Liver (tissue), 9 donors: Measurements from ENCODE around the gene ATP6V1E1. TPM values are rescaled to one million over a fixed set of nuclear protein-coding genes. Genes with fewer than 3 reads are reported as not detected.

Source experiments
- DNase-seq: peaks from one replicate; pipeline ENCODE4 v3.0.0-alpha.2; 2017; ENCODE audit warnings: low spot score
- H3K27ac ChIP-seq, 2 donors: one replicate each; pipeline ENCODE4 v1.7.0; 2013; ENCODE audit warnings: inconsistent platforms in 2 of 2, low read length in 2 of 2, control low read depth in 1 of 2, low read depth in 1 of 2, mild to moderate bottlenecking in 1 of 2
- H3K27me3 ChIP-seq, 4 donors: one replicate each; pipeline versions ENCODE4 v1.6.1 to v1.7.0; 2013; ENCODE audit warnings: low read length in 3 of 4, inconsistent platforms in 1 of 4, mild to moderate bottlenecking in 1 of 4, moderate library complexity in 1 of 4; ENCODE audit not compliant: control insufficient read depth in 4 of 4, insufficient read depth in 4 of 4
- H3K36me3 ChIP-seq, 4 donors: one replicate each; pipeline versions ENCODE4 v1.6.1 to v1.7.0; 2013; ENCODE audit warnings: low read length in 3 of 4, mild to moderate bottlenecking in 3 of 4, low read depth in 1 of 4, moderate library complexity in 1 of 4; ENCODE audit not compliant: control insufficient read depth in 4 of 4, insufficient read depth in 3 of 4
- H3K4me1 ChIP-seq, 4 donors: one replicate each; pipeline versions ENCODE4 v1.6.1 to v1.7.0; 2013; ENCODE audit warnings: low read length in 3 of 4, mild to moderate bottlenecking in 3 of 4, moderate library complexity in 1 of 4; ENCODE audit not compliant: control insufficient read depth in 4 of 4, insufficient read depth in 4 of 4
- H3K4me3 ChIP-seq, 3 donors: one replicate each; pipeline versions ENCODE4 v1.6.1 to v1.7.0; 2013; ENCODE audit warnings: low read length in 3 of 3, control low read depth in 1 of 3, low read depth in 1 of 3, mild to moderate bottlenecking in 1 of 3
- H3K9ac ChIP-seq, 2 donors: one replicate each; pipeline ENCODE4 v1.7.0; 2013; ENCODE audit warnings: low read length in 2 of 2, mild to moderate bottlenecking in 2 of 2, moderate library complexity in 2 of 2, control low read depth in 1 of 2, low read depth in 1 of 2
- H3K9me3 ChIP-seq, 4 donors: one replicate each; pipeline versions ENCODE4 v1.6.1 to v1.7.0; 2013; ENCODE audit warnings: low read length in 3 of 4; ENCODE audit not compliant: control insufficient read depth in 4 of 4
- EGR1 ChIP-seq, 2 donors: IDR thresholded peaks; 2 replicates each; pipeline ENCODE4 v1.6.1; 2016 to 2018; ENCODE audit warnings: antibody characterized with exemption in 2 of 2, low read depth in 2 of 2
- FOXA1 ChIP-seq: IDR thresholded peaks from 2 replicates; pipeline ENCODE4 v1.6.1; 2016; ENCODE audit warnings: antibody characterized with exemption
- FOXA2 ChIP-seq: IDR thresholded peaks from 2 replicates; pipeline ENCODE4 v1.6.1; 2016; ENCODE audit warnings: antibody characterized with exemption
- GABPA ChIP-seq, 2 donors: IDR thresholded peaks in 1 of 2; conservative IDR thresholded peaks in 1 of 2; 2 replicates each; pipeline ENCODE4 v1.6.1; 2016; ENCODE audit warnings: antibody characterized with exemption in 2 of 2, mild to moderate bottlenecking in 1 of 2, moderate library complexity in 1 of 2
- HNF4A ChIP-seq, 2 donors: conservative IDR thresholded peaks; 2 replicates each; pipeline ENCODE4 v1.6.1; 2016; ENCODE audit warnings: antibody characterized with exemption in 2 of 2, mild to moderate bottlenecking in 2 of 2
- HNF4G ChIP-seq: IDR thresholded peaks from 2 replicates; pipeline ENCODE4 v1.6.1; 2016; ENCODE audit warnings: antibody characterized with exemption
- JUND ChIP-seq, 2 donors: IDR thresholded peaks; 2 replicates each; pipeline ENCODE4 v1.6.1; 2016; ENCODE audit warnings: antibody characterized with exemption in 2 of 2
- NR2F2 ChIP-seq: IDR thresholded peaks from 2 replicates; pipeline ENCODE4 v1.6.1; 2016; ENCODE audit warnings: antibody characterized with exemption
- RAD21 ChIP-seq, 2 donors: IDR thresholded peaks; 2 replicates each; pipeline ENCODE4 v1.6.1; 2016; ENCODE audit warnings: antibody characterized with exemption in 2 of 2, mild to moderate bottlenecking in 2 of 2
- RXRA ChIP-seq, 2 donors: IDR thresholded peaks; 2 replicates each; pipeline ENCODE4 v1.6.1; 2017 to 2018; ENCODE audit warnings: antibody characterized with exemption in 2 of 2, mild to moderate bottlenecking in 1 of 2
- SP1 ChIP-seq: IDR thresholded peaks from 2 replicates; pipeline ENCODE4 v1.6.1; 2018; ENCODE audit warnings: antibody characterized with exemption, mild to moderate bottlenecking
- TAF1 ChIP-seq: conservative IDR thresholded peaks from 2 replicates; pipeline ENCODE4 v1.6.1; 2016; ENCODE audit warnings: antibody characterized with exemption, mild to moderate bottlenecking
- YY1 ChIP-seq: IDR thresholded peaks from 2 replicates; pipeline ENCODE4 v1.6.1; 2016; ENCODE audit warnings: antibody characterized with exemption, mild to moderate bottlenecking
- WGBS: extraction: QIAGEN DNeasy Blood & Tissue Kit; methylation state at CpG from one replicate; pipeline ENCODE4 v1.1.7; 2013; 5-methylcytosine and 5-hydroxymethylcytosine counted together
- polyA plus RNA-seq, 2 donors: library from polyadenylated mRNA; stranded (reverse) in 1 of 2; unstranded in 1 of 2; fragments of 200-250 nt in 1 of 2; fragments of >200 nt in 1 of 2; fragmentation: Nextera tagmentation in 1 of 2; extraction: Ambion mirVana in 1 of 2; gene quantifications; one replicate each; pipeline versions ENCODE4 v1.2.1 to v1.2.3, GENCODE V29; 2013 to 2015
- total RNA-seq, 2 donors: library from RNA; depleted of rRNA; stranded (reverse); fragments of >200 nt; gene quantifications; one replicate each; pipeline ENCODE4 v1.2.3, GENCODE V29; 2014
- TF ChIP-seq, protein P1 (sequence below): IDR thresholded peaks from 2 replicates; pipeline ENCODE4 v1.6.1; 2016; ENCODE audit warnings: antibody characterized with exemption
- TF ChIP-seq, protein P2 (sequence below): fragments of 150-350 bp; IDR thresholded peaks from 2 replicates; pipeline ENCODE4 v1.5.1; 2017; ENCODE audit warnings: improper control_type of control experiment, low read depth, low read length; ENCODE audit not compliant: missing input control
- TF ChIP-seq, protein P3 (sequence below): IDR thresholded peaks from 2 replicates; pipeline ENCODE4 v1.6.1; 2016; ENCODE audit warnings: antibody characterized with exemption
- TF ChIP-seq, protein P4 (sequence below): IDR thresholded peaks from 2 replicates; pipeline ENCODE4 v1.6.1; 2016; ENCODE audit warnings: antibody characterized with exemption
- TF ChIP-seq, protein P5 (sequence below): IDR thresholded peaks from 2 replicates; pipeline ENCODE4 v1.6.1; 2016; ENCODE audit warnings: antibody characterized with exemption, mild to moderate bottlenecking
- donor health status: healthy.
- donor health status: healthy.
- donor health status: healthy.
- donor health status: healthy.
- donor health status: healthy.

The ATP6V1E1 gene
- total and polyA plus RNA-seq, 4 donors, result 44.6 to 53.1 (median 49.1) TPM

DNA sequence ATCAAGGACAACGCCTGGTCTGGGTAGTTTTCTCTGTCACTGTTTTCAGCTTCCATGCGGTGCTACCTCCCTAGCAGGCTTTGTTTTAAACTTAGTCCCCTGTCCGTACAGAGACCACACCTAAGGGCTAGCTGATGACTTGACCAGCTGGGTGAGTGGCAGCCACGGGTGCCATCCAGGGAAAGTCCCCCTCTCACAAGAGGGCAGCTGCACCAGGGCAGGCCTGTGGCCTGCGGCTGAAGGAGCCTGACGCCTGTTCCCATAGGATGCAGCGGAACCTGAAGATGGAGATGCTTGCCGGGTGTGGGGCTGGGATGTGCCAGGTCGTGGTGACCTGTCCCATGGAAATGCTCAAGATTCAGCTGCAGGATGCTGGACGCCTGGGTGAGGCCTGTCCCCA lies 45.4 kb downstream of the ATP6V1E1 start:
- WGBS, result 93% methylated on average over 10 of the region's 10 CpGs
- no peaks in the 10 kb centered on the region for H3K9me3 ChIP-seq
- H3K27ac ChIP-seq, result no peak overlapping the region

More for the DNA sequence above, 45.4 kb downstream of the ATP6V1E1 start:
- Histone ChIP-seq H3K4me1 (peaks cover 0 to 13% (median 9%) of the 10 kb centered on the region in 4 donors), H3K9ac (no peak overlapping the region), H3K4me3 (no peak overlapping the region), H3K27me3 (no peaks in the 10 kb centered on the region), H3K36me3 (peaks cover 10 to 48% (median 32%) of the 10 kb centered on the region in 4 donors)
- no peak for DNase-seq
- TF ChIP-seq RXRA (IDR thresholded peaks at IDR 0.05) (no peak), RAD21 (IDR thresholded peaks at IDR 0.05) (no peak), FOXA2 (no peak), SP1 (no peak), HNF4G (no peak), NR2F2 (no peak), TAF1 (no peak), YY1 (no peak), HNF4A (conservative IDR thresholded peaks at IDR 0.05) (no peak), JUND (IDR thresholded peaks at IDR 0.05) (no peak), EGR1 (IDR thresholded peaks at IDR 0.05; ENCODE audit: low read depth in 2 of 2) (no peak), GABPA (IDR thresholded peaks at IDR 0.05 in 1 of 2, conservative IDR thresholded peaks at IDR 0.05 in 1 of 2) (no peak), FOXA1 (no peak)
- TF ChIP-seq, protein P1, sequence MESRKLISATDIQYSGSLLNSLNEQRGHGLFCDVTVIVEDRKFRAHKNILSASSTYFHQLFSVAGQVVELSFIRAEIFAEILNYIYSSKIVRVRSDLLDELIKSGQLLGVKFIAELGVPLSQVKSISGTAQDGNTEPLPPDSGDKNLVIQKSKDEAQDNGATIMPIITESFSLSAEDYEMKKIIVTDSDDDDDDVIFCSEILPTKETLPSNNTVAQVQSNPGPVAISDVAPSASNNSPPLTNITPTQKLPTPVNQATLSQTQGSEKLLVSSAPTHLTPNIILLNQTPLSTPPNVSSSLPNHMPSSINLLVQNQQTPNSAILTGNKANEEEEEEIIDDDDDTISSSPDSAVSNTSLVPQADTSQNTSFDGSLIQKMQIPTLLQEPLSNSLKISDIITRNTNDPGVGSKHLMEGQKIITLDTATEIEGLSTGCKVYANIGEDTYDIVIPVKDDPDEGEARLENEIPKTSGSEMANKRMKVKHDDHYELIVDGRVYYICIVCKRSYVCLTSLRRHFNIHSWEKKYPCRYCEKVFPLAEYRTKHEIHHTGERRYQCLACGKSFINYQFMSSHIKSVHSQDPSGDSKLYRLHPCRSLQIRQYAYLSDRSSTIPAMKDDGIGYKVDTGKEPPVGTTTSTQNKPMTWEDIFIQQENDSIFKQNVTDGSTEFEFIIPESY, result no peak
- TF ChIP-seq, protein P2, sequence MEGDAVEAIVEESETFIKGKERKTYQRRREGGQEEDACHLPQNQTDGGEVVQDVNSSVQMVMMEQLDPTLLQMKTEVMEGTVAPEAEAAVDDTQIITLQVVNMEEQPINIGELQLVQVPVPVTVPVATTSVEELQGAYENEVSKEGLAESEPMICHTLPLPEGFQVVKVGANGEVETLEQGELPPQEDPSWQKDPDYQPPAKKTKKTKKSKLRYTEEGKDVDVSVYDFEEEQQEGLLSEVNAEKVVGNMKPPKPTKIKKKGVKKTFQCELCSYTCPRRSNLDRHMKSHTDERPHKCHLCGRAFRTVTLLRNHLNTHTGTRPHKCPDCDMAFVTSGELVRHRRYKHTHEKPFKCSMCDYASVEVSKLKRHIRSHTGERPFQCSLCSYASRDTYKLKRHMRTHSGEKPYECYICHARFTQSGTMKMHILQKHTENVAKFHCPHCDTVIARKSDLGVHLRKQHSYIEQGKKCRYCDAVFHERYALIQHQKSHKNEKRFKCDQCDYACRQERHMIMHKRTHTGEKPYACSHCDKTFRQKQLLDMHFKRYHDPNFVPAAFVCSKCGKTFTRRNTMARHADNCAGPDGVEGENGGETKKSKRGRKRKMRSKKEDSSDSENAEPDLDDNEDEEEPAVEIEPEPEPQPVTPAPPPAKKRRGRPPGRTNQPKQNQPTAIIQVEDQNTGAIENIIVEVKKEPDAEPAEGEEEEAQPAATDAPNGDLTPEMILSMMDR, result no peak
- TF ChIP-seq, protein P3, sequence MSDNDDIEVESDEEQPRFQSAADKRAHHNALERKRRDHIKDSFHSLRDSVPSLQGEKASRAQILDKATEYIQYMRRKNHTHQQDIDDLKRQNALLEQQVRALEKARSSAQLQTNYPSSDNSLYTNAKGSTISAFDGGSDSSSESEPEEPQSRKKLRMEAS, result no peak
- TF ChIP-seq, protein P4, sequence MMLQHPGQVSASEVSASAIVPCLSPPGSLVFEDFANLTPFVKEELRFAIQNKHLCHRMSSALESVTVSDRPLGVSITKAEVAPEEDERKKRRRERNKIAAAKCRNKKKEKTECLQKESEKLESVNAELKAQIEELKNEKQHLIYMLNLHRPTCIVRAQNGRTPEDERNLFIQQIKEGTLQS, result no peak
- TF ChIP-seq, protein P5, sequence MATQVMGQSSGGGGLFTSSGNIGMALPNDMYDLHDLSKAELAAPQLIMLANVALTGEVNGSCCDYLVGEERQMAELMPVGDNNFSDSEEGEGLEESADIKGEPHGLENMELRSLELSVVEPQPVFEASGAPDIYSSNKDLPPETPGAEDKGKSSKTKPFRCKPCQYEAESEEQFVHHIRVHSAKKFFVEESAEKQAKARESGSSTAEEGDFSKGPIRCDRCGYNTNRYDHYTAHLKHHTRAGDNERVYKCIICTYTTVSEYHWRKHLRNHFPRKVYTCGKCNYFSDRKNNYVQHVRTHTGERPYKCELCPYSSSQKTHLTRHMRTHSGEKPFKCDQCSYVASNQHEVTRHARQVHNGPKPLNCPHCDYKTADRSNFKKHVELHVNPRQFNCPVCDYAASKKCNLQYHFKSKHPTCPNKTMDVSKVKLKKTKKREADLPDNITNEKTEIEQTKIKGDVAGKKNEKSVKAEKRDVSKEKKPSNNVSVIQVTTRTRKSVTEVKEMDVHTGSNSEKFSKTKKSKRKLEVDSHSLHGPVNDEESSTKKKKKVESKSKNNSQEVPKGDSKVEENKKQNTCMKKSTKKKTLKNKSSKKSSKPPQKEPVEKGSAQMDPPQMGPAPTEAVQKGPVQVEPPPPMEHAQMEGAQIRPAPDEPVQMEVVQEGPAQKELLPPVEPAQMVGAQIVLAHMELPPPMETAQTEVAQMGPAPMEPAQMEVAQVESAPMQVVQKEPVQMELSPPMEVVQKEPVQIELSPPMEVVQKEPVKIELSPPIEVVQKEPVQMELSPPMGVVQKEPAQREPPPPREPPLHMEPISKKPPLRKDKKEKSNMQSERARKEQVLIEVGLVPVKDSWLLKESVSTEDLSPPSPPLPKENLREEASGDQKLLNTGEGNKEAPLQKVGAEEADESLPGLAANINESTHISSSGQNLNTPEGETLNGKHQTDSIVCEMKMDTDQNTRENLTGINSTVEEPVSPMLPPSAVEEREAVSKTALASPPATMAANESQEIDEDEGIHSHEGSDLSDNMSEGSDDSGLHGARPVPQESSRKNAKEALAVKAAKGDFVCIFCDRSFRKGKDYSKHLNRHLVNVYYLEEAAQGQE, result no peak
